IMR-90 (cell line): ENCODE results near the gene AKR1D1. TPM values are rescaled to one million over a fixed set of nuclear protein-coding genes. Genes with fewer than 3 reads are reported as not detected.

Source experiments
- ATAC-seq: fragments of 200-7000 bp; cut with Tn5 transposase; 2 replicates; pipeline ENCODE4 v1.9.1; 2020; ENCODE audit warnings: low read depth, mild to moderate bottlenecking, moderate library complexity
- BruUV-seq: library from RNA; stranded (reverse); fragments of 400-500 nt; replicated peaks from 2 replicates; lab custom pipeline; 2021; lab: Mats Ljungman, UMichigan
- CTCF ChIA-PET: fragments of 300-600 bp; formaldehyde crosslinking; extraction: SDS; loops from one replicate; lab custom pipeline; 2021; ENCODE audit warnings: antibody characterized with exemption; lab: Yijun Ruan, JAX
- POLR2A ChIA-PET: fragments of 300-600 bp; sonication (Branson Sonifier 250); formaldehyde crosslinking; loops from one replicate; lab custom pipeline; 2022; ENCODE audit warnings: antibody characterized with exemption; ENCODE audit not compliant: unreplicated experiment; lab: Charles Lee
- DNase-seq: peaks from one replicate; pipeline ENCODE4 v3.0.0; 2013
- H2AFZ ChIP-seq: replicated peaks from 2 replicates; pipeline ENCODE3; 2013; ENCODE audit warnings: low read length, mild to moderate bottlenecking; ENCODE audit not compliant: poor library complexity
- H2AK5ac ChIP-seq: 2 replicates; pipeline ENCODE4 v1.6.1; 2013; ENCODE audit warnings: low read depth, low read length, inconsistent platforms
- H2AK9ac ChIP-seq: replicated peaks from 2 replicates; pipeline ENCODE3; 2013; ENCODE audit warnings: mild to moderate bottlenecking, low read depth, low read length, moderate library complexity; ENCODE audit not compliant: poor library complexity
- H2BK120ac ChIP-seq: 2 replicates; pipeline ENCODE4 v1.6.1; 2013; ENCODE audit warnings: low read depth, low read length, inconsistent platforms
- H2BK15ac ChIP-seq: 3 replicates; pipeline ENCODE4 v1.6.1; 2013; ENCODE audit warnings: low read depth, low read length, inconsistent platforms
- H2BK20ac ChIP-seq: 2 replicates; pipeline ENCODE4 v1.6.1; 2013; ENCODE audit warnings: low read depth, mild to moderate bottlenecking, inconsistent platforms, low read length, moderate library complexity
- H2BK5ac ChIP-seq: 2 replicates; pipeline ENCODE4 v1.6.1; 2013; ENCODE audit warnings: mild to moderate bottlenecking, low read depth, low read length, inconsistent platforms; ENCODE audit not compliant: poor library complexity, severe bottlenecking
- H3K14ac ChIP-seq: replicated peaks from 2 replicates; pipeline ENCODE4 v1.6.1; 2013; ENCODE audit warnings: low read depth, low read length, inconsistent platforms
- H3K18ac ChIP-seq: 2 replicates; pipeline ENCODE4 v1.6.1; 2013; ENCODE audit warnings: low read depth, low read length, control low read depth
- H3K23ac ChIP-seq: 2 replicates; pipeline ENCODE4 v1.6.1; 2013; ENCODE audit warnings: low read depth, low read length, inconsistent platforms
- H3K27ac ChIP-seq: 2 replicates; pipeline ENCODE4 v1.5.1; 2013; ENCODE audit warnings: mild to moderate bottlenecking, control low read depth, low read length; ENCODE audit not compliant: insufficient read depth
- H3K27me3 ChIP-seq: 2 replicates; pipeline ENCODE4 v1.6.1; 2013; ENCODE audit warnings: low read length; ENCODE audit not compliant: control insufficient read depth, insufficient read depth
- H3K36me3 ChIP-seq: 2 replicates; pipeline ENCODE4 v1.6.1; 2013; ENCODE audit warnings: low read length, mixed read lengths; ENCODE audit not compliant: control insufficient read depth, insufficient read depth
- H3K4ac ChIP-seq: 2 replicates; pipeline ENCODE4 v1.6.1; 2013; ENCODE audit warnings: low read depth, low read length, inconsistent platforms
- H3K4me1 ChIP-seq: 2 replicates; pipeline ENCODE4 v1.6.1; 2013; ENCODE audit warnings: low read length, mixed read lengths; ENCODE audit not compliant: control insufficient read depth, insufficient read depth
- H3K4me2 ChIP-seq: 2 replicates; pipeline ENCODE4 v1.6.1; 2013; ENCODE audit warnings: low read depth, mild to moderate bottlenecking, control low read depth, low read length, moderate library complexity
- H3K4me3 ChIP-seq: 2 replicates; pipeline ENCODE4 v1.5.1; 2013; ENCODE audit warnings: low read depth, mild to moderate bottlenecking, control low read depth, low read length, moderate library complexity; ENCODE audit not compliant: insufficient read depth
- H3K56ac ChIP-seq: 2 replicates; pipeline ENCODE4 v1.6.1; 2013; ENCODE audit warnings: low read length, inconsistent platforms; ENCODE audit not compliant: insufficient read depth; ENCODE audit errors: extremely low read depth
- H3K79me1 ChIP-seq, 2 experiments: 2 replicates each; pipeline ENCODE4 v1.6.1; 2013; ENCODE audit warnings: low read length in 2 of 2, inconsistent platforms in 1 of 2, low read depth in 1 of 2
- H3K9ac ChIP-seq: 2 replicates; pipeline ENCODE4 v1.6.1; 2013; ENCODE audit warnings: low read depth, low read length, control low read depth
- H3K9me1 ChIP-seq: 2 replicates; pipeline ENCODE4 v1.6.1; 2013; ENCODE audit warnings: low read length, inconsistent platforms; ENCODE audit not compliant: insufficient read depth
- H3K9me3 ChIP-seq: 2 replicates; pipeline ENCODE4 v1.6.1; 2013; ENCODE audit warnings: low read length; ENCODE audit not compliant: control insufficient read depth, insufficient read depth
- H4K20me1 ChIP-seq: 2 replicates; pipeline ENCODE4 v1.6.1; 2013; ENCODE audit warnings: low read length, inconsistent platforms; ENCODE audit not compliant: insufficient read depth
- H4K5ac ChIP-seq: 2 replicates; pipeline ENCODE4 v1.6.1; 2013; ENCODE audit warnings: mild to moderate bottlenecking, low read depth, low read length, control low read depth
- H4K8ac ChIP-seq, 2 experiments: 2 replicates each; pipeline ENCODE4 v1.6.1; 2013; ENCODE audit warnings: low read depth in 2 of 2, low read length in 2 of 2, control low read depth in 1 of 2, inconsistent platforms in 1 of 2
- H4K91ac ChIP-seq: 2 replicates; pipeline ENCODE4 v1.6.1; 2013; ENCODE audit warnings: low read depth, low read length, inconsistent platforms; ENCODE audit not compliant: insufficient read depth
- CEBPB ChIP-seq: IDR thresholded peaks from 2 replicates; pipeline ENCODE4 v1.6.1; 2012; ENCODE audit warnings: low read depth, low read length, improper control_type of control experiment
- CHD1 ChIP-seq: IDR thresholded peaks from 2 replicates; pipeline ENCODE4 v1.6.1; 2012; ENCODE audit warnings: low read depth, low read length, improper control_type of control experiment
- NFE2L2 ChIP-seq: fragments of 150-350 bp; IDR thresholded peaks from 2 replicates; pipeline ENCODE4 v1.6.1; 2016; ENCODE audit warnings: low read depth, mild to moderate bottlenecking, low read length
- POLR2A ChIP-seq: IDR thresholded peaks from 2 replicates; pipeline ENCODE4 v1.6.1; 2012; ENCODE audit warnings: mild to moderate bottlenecking, low read depth, low read length
- RAD21 ChIP-seq: IDR thresholded peaks from 2 replicates; pipeline ENCODE4 v1.6.1; 2012; ENCODE audit warnings: low read length, improper control_type of control experiment
- RCOR1 ChIP-seq: IDR thresholded peaks from 2 replicates; pipeline ENCODE4 v1.6.1; 2012; ENCODE audit warnings: mild to moderate bottlenecking, low read length, improper control_type of control experiment; ENCODE audit not compliant: insufficient replicate concordance
- USF2 ChIP-seq: fragments of 150-350 bp; IDR thresholded peaks from 2 replicates; pipeline ENCODE4 v1.6.1; 2017; ENCODE audit warnings: mild to moderate bottlenecking, antibody characterized with exemption, low read length, low read depth
- WGBS, 2 experiments: methylation state at CpG; one replicate each; pipeline versions ENCODE4 v1.1.5 to v1.1.7; 2013; ENCODE audit warnings: missing lambda C conversion rate in 2 of 2; ENCODE audit not compliant: insufficient read length in 1 of 2; ENCODE audit errors: extremely low coverage in 2 of 2; 5-methylcytosine and 5-hydroxymethylcytosine counted together
- dilution Hi-C: fragments of 300-500 bp; cut with HindIII; formaldehyde crosslinking; loops from one replicate; pipeline ENCODE4 v1.14.3; 2018; ENCODE audit warnings: low sequenced_read_pairs; ENCODE audit not compliant: unreplicated experiment
- in situ Hi-C: fragments of 300-500 bp; cut with MboI; formaldehyde crosslinking; loops from 3 replicates; pipeline ENCODE4 v1.14.3; 2019; ENCODE audit warnings: low sequenced_read_pairs, inconsistent platforms, mixed read lengths
- intact Hi-C: fragments of 100-400 bp; cut with micrococcal nuclease; formaldehyde crosslinking; loops from 2 replicates; pipeline ENCODE4 v1.10.0; 2022
- polyA plus RNA-seq, 3 experiments: library from polyadenylated mRNA; depleted of rRNA; stranded (reverse); fragments of >200 nt; gene quantifications; 2 replicates each; pipeline ENCODE4 v1.2.3, GENCODE V29; 2012; ENCODE audit warnings: low replicate concordance in 1 of 3
- total RNA-seq: library from RNA; depleted of rRNA; stranded (reverse); fragments of >200 nt; gene quantifications from 2 replicates; pipeline ENCODE4 v1.2.3, GENCODE V29; 2012
- TF ChIP-seq, protein P1 (sequence below): fragments of 150-350 bp; IDR thresholded peaks from 2 replicates; pipeline ENCODE4 v1.6.1; 2016; ENCODE audit warnings: low read depth, mild to moderate bottlenecking, low read length, moderate library complexity, borderline replicate concordance
- TF ChIP-seq, protein P2 (sequence below): conservative IDR thresholded peaks from 2 replicates; pipeline ENCODE4 v1.5.1; 2012; ENCODE audit warnings: mild to moderate bottlenecking, low read depth, low read length, improper control_type of control experiment

The AKR1D1 gene
- total and polyA plus RNA-seq, 2 of the 4 experiments (the other 2 are of a cell fraction): not detected

DNA sequence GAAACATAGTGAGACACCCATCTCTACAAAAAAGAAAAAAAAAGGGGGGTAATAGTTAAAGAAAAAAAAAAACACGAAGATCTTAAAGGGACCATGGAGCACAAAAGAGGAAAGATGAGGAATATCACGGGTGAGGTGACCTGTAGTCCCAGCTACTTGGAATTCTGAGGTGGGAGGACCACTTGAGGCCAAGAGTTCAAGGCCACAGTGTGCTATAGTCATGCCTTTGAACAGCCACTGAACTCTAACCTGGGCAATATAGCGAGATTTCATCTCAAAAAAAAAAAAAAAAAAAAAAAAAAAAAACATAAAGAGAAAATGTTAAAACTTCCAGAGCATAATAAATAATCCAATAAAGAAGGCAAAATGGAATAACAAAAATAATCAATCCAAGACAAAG is 23.6 kb downstream of the AKR1D1 start:
- Histone ChIP-seq H3K9me3 (no peaks in the 10 kb centered on the region), H3K23ac (no peak overlapping the region), H3K14ac (no peak overlapping the region), H4K5ac (no peak overlapping the region), H3K9ac (no peak overlapping the region), H4K8ac (no peak overlapping the region), H3K9me1 (no peaks in the 10 kb centered on the region), H3K4me3 (no peak overlapping the region), H2BK120ac (no peak overlapping the region), H2BK20ac (no peak overlapping the region), H3K56ac (no peak overlapping the region), H3K4ac (no peak overlapping the region), H2AK9ac (no peak overlapping the region), H3K79me1 (no peaks in the 10 kb centered on the region), H3K27ac (no peak overlapping the region), H3K4me1 (no peaks in the 10 kb centered on the region), H3K27me3 (no peaks in the 10 kb centered on the region), H2BK15ac (no peak overlapping the region), H3K4me2 (no peak overlapping the region), H2BK5ac (no peak overlapping the region), H4K20me1 (no peaks in the 10 kb centered on the region), H2AFZ (no peak overlapping the region), H3K36me3 (no peaks in the 10 kb centered on the region), H4K91ac (no peak overlapping the region), H3K18ac (no peak overlapping the region), H2AK5ac (no peak overlapping the region)
- BruUV-seq: no TSS peak
- TF ChIP-seq RAD21 (no peak), CHD1 (no peak), CEBPB (no peak), USF2 (no peak), RCOR1 (no peak), NFE2L2 (no peak), POLR2A (no peak)
- TF ChIP-seq, protein P1, sequence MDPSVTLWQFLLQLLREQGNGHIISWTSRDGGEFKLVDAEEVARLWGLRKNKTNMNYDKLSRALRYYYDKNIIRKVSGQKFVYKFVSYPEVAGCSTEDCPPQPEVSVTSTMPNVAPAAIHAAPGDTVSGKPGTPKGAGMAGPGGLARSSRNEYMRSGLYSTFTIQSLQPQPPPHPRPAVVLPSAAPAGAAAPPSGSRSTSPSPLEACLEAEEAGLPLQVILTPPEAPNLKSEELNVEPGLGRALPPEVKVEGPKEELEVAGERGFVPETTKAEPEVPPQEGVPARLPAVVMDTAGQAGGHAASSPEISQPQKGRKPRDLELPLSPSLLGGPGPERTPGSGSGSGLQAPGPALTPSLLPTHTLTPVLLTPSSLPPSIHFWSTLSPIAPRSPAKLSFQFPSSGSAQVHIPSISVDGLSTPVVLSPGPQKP: no peak
- TF ChIP-seq, protein P2, sequence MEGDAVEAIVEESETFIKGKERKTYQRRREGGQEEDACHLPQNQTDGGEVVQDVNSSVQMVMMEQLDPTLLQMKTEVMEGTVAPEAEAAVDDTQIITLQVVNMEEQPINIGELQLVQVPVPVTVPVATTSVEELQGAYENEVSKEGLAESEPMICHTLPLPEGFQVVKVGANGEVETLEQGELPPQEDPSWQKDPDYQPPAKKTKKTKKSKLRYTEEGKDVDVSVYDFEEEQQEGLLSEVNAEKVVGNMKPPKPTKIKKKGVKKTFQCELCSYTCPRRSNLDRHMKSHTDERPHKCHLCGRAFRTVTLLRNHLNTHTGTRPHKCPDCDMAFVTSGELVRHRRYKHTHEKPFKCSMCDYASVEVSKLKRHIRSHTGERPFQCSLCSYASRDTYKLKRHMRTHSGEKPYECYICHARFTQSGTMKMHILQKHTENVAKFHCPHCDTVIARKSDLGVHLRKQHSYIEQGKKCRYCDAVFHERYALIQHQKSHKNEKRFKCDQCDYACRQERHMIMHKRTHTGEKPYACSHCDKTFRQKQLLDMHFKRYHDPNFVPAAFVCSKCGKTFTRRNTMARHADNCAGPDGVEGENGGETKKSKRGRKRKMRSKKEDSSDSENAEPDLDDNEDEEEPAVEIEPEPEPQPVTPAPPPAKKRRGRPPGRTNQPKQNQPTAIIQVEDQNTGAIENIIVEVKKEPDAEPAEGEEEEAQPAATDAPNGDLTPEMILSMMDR: no peak
- dilution Hi-C loops (no loop called here), intact Hi-C loops (loop anchor here (5.0 kb wide), 1 partner anchor 637 kb away; no protein-coding TSS in a partner anchor), in situ Hi-C loops (no loop called here)
- DNase-seq (no peak), ATAC-seq (no peak)
- POLR2A ChIA-PET: no interaction called here
- no CpG with 5 or more reads among the region's 3 CpGs for whole genome bisulfite sequencing, 2 experiments
- CTCF ChIA-PET: no interaction called here
